Activated B cell treated with CpG ODN at 0.5 μM for 24 hours (primary cell): Measurements from ENCODE around the gene DPP10. TPM values are rescaled to one million over a fixed set of nuclear protein-coding genes. Genes with fewer than 3 reads are reported as not detected.

Experiments used
- ATAC-seq: fragments of 200-7000 bp; cut with Tn5 transposase; one replicate; pipeline ENCODE4 v1.10.0; 2021; ENCODE audit warnings: low read depth, mild to moderate bottlenecking, moderate library complexity
- CTCF ChIA-PET: fragments of 350-600 bp; sonication (Branson Sonifier 250); formaldehyde crosslinking; loops from one replicate; lab custom pipeline; 2021; ENCODE audit warnings: antibody characterized with exemption; lab: Charles Lee
- POLR2A ChIA-PET: fragments of 350-600 bp; sonication (Branson Sonifier 250); formaldehyde crosslinking; loops from one replicate; lab custom pipeline; 2021; ENCODE audit warnings: antibody characterized with exemption; lab: Charles Lee
- DNase-seq: peaks from one replicate; pipeline ENCODE4 v3.0.0; 2022
- H3K27ac Mint-ChIP-seq: one replicate; pipeline ENCODE4 v1.8.0; 2020; ENCODE audit warnings: mixed read lengths
- H3K27me3 Mint-ChIP-seq: one replicate; pipeline ENCODE4 v1.8.0; 2021; ENCODE audit warnings: mixed read lengths
- H3K36me3 Mint-ChIP-seq: one replicate; pipeline ENCODE4 v1.8.0; 2021; ENCODE audit warnings: low read depth, mixed read lengths
- H3K4me1 Mint-ChIP-seq: one replicate; pipeline ENCODE4 v1.8.0; 2021; ENCODE audit warnings: mixed read lengths
- H3K4me3 Mint-ChIP-seq: one replicate; pipeline ENCODE4 v1.8.0; 2020; ENCODE audit warnings: mild to moderate bottlenecking, mixed read lengths
- H3K9me3 Mint-ChIP-seq: one replicate; pipeline ENCODE4 v1.8.0; 2020; ENCODE audit warnings: mixed read lengths
- intact Hi-C: fragments of 100-400 bp; cut with micrococcal nuclease; formaldehyde crosslinking; loops from one replicate; pipeline ENCODE4 v1.15.1; 2024
- total RNA-seq: library from RNA; stranded (reverse); gene quantifications from 2 replicates; pipeline ENCODE4 v1.2.3, GENCODE V29; 2022
- TF ChIP-seq, protein P1 (sequence below): fragments of 200-600 bp; IDR thresholded peaks from one replicate; pipeline ENCODE4 v1.8.0; 2022; ENCODE audit warnings: antibody characterized with exemption, mild to moderate bottlenecking

DPP10 gene
- total RNA-seq, 1 donor from 2014 or later: not detected

DNA sequence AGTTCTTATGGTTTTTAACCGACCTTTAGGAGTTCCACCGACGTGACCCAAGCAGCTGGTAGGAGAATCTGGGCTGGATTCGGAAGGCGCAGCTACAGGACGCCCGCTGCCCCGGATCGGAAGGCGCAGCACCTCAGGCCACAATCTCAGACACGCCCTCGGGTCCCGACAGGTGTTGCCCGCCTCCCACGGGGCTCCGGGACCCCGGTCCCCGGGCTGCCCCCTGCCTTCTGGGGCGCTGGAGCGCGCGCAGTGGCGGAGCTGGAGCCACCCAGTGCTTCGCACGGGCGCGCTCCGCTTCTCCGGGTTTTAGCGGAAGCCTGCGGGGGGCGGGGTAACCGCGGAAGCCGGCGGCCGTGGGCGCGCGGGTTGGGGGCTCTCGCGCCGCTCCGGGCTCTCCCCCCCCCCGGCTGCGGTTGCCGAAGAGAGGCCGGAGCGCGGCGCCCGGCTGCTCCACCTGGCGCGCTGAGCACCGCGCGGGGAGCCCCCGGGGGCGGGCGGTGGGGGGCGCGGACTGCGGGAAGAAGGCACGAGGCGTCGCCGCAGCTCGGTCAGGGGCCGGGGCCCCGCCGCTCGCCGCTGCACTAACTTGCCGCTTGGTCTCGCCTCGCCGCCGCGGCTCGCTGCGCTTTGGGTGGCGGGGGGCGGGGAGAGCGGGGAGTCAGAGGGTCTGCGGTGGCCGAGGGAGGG lies 718.8 kb downstream of the DPP10 start:
- intact Hi-C loops: no loop called here
- H3K27ac Mint-ChIP-seq: no peak overlapping the region
- H3K36me3 Mint-ChIP-seq: no peaks in the 10 kb centered on the region
- ChIA-PET CTCF (no interaction called here), POLR2A (no interaction called here)
- no peak for ATAC-seq
- TF ChIP-seq, protein P1, sequence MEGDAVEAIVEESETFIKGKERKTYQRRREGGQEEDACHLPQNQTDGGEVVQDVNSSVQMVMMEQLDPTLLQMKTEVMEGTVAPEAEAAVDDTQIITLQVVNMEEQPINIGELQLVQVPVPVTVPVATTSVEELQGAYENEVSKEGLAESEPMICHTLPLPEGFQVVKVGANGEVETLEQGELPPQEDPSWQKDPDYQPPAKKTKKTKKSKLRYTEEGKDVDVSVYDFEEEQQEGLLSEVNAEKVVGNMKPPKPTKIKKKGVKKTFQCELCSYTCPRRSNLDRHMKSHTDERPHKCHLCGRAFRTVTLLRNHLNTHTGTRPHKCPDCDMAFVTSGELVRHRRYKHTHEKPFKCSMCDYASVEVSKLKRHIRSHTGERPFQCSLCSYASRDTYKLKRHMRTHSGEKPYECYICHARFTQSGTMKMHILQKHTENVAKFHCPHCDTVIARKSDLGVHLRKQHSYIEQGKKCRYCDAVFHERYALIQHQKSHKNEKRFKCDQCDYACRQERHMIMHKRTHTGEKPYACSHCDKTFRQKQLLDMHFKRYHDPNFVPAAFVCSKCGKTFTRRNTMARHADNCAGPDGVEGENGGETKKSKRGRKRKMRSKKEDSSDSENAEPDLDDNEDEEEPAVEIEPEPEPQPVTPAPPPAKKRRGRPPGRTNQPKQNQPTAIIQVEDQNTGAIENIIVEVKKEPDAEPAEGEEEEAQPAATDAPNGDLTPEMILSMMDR: no peak
- H3K4me1 Mint-ChIP-seq: peaks cover 6% of the 10 kb centered on the region
- H3K9me3 Mint-ChIP-seq: no peaks in the 10 kb centered on the region
- H3K4me3 Mint-ChIP-seq: no peak overlapping the region
- H3K27me3 Mint-ChIP-seq: peaks cover 28% of the 10 kb centered on the region
- no peak for DNase-seq

DNA sequence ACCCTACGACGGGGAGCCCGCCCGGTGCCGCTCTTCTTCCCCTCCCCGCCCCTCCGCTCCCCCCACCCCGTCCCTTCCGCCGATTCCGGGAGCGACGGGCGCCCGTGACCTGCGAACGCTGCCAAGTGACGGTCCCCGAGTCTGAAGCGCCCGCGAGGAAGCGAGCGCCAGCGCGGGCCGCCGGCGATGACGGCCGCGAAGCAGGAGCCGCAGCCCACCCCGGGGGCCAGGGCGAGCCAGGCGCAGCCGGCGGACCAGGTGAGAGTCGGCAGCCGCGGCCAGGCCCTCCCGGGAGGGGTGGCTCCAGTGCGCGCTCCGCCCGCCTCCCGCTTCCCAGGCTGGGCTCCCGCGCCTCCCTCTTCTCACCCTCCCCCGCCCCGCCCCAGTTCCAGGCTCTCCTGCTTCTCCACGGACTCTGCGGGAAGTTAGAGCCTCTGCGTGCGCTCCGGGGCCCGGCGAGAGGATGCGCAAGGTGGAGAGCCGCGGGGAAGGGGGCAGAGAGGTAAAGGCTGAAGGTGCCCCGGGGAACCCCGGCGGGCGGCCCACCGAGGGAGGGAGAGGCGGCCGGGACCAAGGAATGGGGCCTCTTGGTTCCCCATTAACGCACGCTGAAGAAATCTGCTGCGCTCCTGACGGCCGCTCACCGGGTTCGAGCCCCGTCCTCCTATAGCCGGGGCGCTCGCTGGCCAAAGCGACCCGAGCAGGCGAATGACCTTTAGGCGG lies 719.5 kb downstream of the DPP10 start:
- Mint-ChIP-seq H3K27ac (no peak overlapping the region), H3K9me3 (no peaks in the 10 kb centered on the region), H3K4me3 (no peak overlapping the region), H3K4me1 (peaks cover 6% of the 10 kb centered on the region), H3K27me3 (peaks cover 28% of the 10 kb centered on the region), H3K36me3 (no peaks in the 10 kb centered on the region)
- ATAC-seq: no peak
- POLR2A ChIA-PET: no interaction called here
- TF ChIP-seq, protein P1: no peak
- DNase-seq: no peak
- CTCF ChIA-PET: no interaction called here
- intact Hi-C loops: no loop called here

DNA sequence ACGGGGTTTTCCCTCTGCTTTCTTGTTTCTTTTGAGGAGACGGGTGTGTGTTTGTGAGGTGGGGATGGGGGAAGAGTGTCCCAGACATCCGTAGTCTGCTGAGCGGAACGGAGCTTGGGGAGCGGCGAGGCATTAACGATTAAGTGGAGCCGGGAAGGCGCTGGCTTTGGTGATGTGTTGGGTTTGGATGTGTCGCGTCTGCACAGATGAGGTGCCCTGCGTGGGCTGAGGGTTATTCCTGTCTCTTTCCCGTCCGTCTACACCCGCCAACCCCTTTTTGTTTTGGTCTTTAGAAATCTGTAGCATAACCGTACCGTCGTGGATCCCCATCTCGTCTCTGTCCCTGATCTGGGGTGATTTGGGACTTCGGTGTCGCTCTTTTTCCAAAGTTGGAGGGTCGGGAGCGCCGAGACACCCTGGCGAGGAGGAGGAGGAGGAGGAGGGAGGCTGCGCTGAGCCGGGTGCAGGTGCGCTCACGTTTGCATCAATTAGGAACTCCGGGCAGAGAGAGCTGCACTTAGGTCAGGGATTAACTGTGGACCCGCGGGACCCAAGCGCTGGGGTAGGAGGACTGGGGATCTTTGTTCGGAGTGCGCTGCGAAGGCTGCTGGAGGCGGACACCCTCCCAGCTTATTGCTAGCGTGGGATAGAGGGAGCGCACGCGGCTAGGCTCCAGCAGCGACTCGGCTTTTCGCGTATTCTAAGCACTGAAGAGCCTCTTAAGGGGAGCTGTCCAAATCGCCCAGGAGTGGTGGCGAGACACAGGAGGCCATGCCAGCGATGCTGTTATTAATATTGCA lies 720.3 kb downstream of the DPP10 start:
- no peaks in the 10 kb centered on the region for H3K9me3 Mint-ChIP-seq
- no peak for DNase-seq
- intact Hi-C loops: no loop called here
- ChIA-PET POLR2A (no interaction called here), CTCF (no interaction called here)
- H3K27me3 Mint-ChIP-seq: peaks cover 28% of the 10 kb centered on the region
- H3K4me3 Mint-ChIP-seq: no peak overlapping the region
- no peaks in the 10 kb centered on the region for H3K36me3 Mint-ChIP-seq
- TF ChIP-seq, protein P1: no peak
- no peak overlapping the region for H3K27ac Mint-ChIP-seq
- H3K4me1 Mint-ChIP-seq: peaks cover 6% of the 10 kb centered on the region
- ATAC-seq: no peak

DNA sequence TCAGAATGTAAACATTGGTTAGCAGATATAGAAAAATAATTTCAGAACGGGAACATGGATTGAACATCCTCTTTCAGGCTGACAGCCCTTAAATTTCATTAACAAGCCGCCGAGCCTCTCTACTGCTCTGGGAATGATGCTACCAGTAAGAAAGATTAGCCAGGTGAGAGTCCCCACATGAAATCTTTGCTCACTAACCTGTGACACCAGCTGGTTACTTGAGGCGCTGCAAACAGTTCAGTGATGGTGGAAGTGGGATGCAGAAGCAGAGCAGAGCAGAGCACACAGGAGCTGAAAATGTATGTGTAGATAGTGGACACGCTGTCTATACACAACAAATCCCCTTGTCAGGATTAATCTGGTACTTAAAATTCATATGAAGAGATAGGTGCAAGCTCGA lies 721.1 kb downstream of the DPP10 start:
- H3K36me3 Mint-ChIP-seq: no peaks in the 10 kb centered on the region
- peaks cover 28% of the 10 kb centered on the region for H3K27me3 Mint-ChIP-seq
- peaks cover 6% of the 10 kb centered on the region for H3K4me1 Mint-ChIP-seq
- DNase-seq: no peak
- ChIA-PET CTCF (no interaction called here), POLR2A (no interaction called here)
- H3K4me3 Mint-ChIP-seq: no peak overlapping the region
- intact Hi-C loops: no loop called here
- no peak overlapping the region for H3K27ac Mint-ChIP-seq
- H3K9me3 Mint-ChIP-seq: no peaks in the 10 kb centered on the region
- no peak for ATAC-seq
- TF ChIP-seq, protein P1: no peak
